ENCODE data around the gene MED12.

MED12 gene

DNA sequence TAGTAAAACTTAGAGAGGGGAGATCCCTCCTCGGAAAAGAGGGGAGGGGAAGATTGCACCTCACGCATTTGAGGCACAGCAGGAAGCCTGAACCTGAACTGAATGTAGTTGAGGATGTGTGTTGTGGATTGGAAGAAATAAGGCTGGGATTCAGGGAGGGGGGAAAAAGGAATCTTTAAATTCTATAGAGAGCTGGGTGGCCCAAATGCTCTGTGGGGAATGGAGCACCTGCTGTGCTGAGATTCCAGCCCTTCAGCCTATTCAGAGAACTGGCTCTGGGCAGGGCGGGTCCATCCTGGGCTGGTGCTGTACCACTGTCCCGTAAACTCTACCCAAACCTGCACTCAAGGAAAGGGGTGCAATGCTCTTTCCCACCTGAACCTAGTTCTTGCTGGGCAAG, 18.7 kb upstream of the MED12 start:
- TF ChIP-seq, protein P1, sequence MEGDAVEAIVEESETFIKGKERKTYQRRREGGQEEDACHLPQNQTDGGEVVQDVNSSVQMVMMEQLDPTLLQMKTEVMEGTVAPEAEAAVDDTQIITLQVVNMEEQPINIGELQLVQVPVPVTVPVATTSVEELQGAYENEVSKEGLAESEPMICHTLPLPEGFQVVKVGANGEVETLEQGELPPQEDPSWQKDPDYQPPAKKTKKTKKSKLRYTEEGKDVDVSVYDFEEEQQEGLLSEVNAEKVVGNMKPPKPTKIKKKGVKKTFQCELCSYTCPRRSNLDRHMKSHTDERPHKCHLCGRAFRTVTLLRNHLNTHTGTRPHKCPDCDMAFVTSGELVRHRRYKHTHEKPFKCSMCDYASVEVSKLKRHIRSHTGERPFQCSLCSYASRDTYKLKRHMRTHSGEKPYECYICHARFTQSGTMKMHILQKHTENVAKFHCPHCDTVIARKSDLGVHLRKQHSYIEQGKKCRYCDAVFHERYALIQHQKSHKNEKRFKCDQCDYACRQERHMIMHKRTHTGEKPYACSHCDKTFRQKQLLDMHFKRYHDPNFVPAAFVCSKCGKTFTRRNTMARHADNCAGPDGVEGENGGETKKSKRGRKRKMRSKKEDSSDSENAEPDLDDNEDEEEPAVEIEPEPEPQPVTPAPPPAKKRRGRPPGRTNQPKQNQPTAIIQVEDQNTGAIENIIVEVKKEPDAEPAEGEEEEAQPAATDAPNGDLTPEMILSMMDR (IDR thresholded peaks at IDR 0.05; ENCODE audit: borderline replicate concordance, insufficient read depth, low read depth, low read length) = no peak
- no peak overlapping the region for H3K4me3 ChIP-seq (ENCODE audit: low read depth, low read length)

DNA sequence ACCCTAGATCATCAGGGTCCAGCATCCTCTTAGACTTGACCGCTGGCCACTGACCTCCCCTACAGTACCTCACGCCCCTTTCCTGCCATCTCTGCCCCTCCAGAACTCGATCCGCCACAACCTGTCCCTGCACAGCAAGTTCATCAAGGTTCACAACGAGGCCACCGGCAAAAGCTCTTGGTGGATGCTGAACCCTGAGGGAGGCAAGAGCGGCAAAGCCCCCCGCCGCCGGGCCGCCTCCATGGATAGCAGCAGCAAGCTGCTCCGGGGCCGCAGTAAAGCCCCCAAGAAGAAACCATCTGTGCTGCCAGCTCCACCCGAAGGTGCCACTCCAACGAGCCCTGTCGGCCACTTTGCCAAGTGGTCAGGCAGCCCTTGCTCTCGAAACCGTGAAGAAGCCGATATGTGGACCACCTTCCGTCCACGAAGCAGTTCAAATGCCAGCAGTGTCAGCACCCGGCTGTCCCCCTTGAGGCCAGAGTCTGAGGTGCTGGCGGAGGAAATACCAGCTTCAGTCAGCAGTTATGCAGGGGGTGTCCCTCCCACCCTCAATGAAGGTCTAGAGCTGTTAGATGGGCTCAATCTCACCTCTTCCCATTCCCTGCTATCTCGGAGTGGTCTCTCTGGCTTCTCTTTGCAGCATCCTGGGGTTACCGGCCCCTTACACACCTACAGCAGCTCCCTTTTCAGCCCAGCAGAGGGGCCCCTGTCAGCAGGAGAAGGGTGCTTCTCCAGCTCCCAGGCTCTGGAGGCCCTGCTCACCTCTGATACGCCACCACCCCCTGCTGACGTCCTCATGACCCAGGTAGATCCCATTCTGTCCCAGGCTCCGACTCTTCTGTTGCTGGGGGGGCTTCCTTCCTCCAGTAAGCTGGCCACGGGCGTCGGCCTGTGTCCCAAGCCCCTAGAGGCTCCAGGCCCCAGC, 17.6 kb upstream of the MED12 start:
- TF ChIP-seq, protein P1 (IDR thresholded peaks at IDR 0.05; ENCODE audit: borderline replicate concordance, insufficient read depth, low read depth, low read length) = no peak
- no peak overlapping the region for H3K4me3 ChIP-seq (ENCODE audit: low read depth, low read length)

DNA sequence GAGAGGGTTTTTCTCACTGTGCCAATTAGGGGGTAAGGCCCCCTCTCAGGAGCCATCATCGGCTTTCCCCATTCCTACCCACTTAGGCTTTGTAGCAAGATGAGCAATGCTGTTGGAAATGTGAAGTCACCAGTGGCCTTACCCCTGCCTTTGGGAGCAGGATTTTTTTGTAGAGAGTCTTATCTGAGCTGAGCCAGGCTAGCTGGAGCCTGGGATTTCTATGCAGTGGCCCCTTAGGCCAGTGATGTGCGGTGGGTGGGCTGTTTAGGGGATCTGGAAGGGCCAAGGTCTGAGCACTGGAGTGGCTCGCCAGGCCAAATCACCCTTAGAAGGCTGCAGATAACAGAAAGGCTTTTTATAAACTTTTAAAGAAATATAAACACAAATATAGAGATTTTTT, 16.1 kb upstream of the MED12 start:
- H3K4me3 ChIP-seq (ENCODE audit: low read depth, low read length) = no peak overlapping the region
- TF ChIP-seq, protein P1 (IDR thresholded peaks at IDR 0.05; ENCODE audit: borderline replicate concordance, insufficient read depth, low read depth, low read length) = no peak

DNA sequence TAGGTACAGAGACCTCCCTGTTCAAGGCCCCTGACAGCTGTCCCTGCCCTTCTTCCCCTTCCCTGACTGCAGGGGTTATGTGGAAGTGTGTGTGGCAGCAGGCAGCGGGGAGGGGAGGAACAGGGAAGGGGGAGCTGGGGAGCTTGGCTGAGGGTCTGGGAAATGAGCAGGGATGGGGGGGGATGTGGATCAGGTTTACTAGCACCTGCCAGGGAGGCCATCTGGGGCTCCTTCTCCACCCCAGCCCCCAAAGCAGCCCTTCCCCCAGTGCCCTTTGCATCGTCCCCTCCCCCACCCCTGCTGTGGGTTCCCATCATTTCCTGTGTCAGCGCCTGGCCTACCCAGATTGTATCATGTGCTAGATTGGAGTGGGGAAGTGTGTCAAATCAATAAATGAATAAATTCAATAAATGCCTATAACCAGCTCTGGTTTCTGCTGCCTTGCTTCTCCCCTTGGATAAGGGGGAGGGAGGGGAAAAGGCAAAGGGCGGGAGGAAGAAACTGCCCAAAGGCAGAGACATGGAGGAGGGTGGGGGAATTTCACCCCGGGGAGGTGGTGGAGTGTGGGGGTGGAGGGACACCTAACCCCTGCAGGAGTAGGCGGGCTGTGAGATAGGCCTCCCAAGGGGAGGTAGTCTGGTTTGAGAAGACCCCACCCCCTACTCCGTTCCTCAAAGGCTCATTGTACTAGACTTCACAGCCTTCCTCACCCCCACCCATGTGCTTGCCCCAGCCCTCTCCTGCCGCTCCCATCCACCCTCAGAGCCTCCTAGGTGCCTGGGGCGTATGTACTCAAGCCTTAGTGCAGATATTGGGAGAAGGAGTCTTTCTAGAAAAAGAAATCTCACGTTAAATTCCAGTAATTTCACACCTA, 15.0 kb upstream of the MED12 start:
- H3K4me3 ChIP-seq (ENCODE audit: low read depth, low read length) = no peak overlapping the region
- TF ChIP-seq, protein P1 (IDR thresholded peaks at IDR 0.05; ENCODE audit: borderline replicate concordance, insufficient read depth, low read depth, low read length) = no peak

DNA sequence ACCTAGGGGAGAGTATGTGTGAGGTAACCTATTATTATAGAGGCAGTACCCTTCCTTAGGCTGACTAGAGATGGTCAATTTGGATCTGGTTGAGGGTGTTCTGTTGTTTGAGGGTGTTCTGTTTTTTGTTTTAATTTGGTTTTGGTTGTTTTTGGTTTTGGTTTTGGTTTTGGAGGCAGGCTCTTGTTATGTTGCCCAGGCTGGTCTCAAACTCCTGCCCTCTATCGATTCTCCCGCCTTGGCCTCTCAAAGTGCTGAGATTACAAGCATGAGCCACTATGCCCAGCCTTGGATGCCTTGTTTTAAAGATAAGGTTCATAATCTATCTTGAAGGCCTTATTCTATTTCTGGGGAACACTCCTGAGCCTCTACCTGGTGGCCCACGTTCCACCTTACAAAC, 12.8 kb upstream of the MED12 start:
- H3K4me3 ChIP-seq (ENCODE audit: low read depth, low read length) = no peak overlapping the region
- TF ChIP-seq, protein P1 (IDR thresholded peaks at IDR 0.05; ENCODE audit: borderline replicate concordance, insufficient read depth, low read depth, low read length) = no peak

DNA sequence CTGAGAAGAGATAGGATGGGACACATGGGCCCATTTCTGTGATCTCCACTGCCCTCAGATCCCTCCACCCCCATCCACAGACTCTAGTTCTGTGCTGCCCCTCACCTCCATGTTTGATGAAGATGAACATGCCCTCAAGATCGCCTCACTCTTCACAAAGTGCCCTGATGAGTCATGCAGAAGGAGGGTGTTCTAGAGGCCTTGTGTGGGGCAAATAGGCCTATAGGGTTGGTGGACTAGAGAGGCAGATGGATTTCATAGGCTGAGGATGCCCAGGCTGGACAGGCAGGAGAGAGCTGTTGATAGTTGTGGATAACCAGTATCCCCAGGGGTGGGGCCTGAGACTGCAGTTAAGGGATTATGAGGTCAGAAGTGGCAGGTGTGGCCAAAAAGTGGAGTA, 12.0 kb upstream of the MED12 start, which contains the start of gene CXorf65:
Gene CXorf65 (minus strand): TSS at position 314 of the 400 bp plus-strand sequence. CDS start 184 bp downstream, at position 130.
- H3K4me3 ChIP-seq (ENCODE audit: low read depth, low read length) = no peak within 1 kb of the TSS
- TF ChIP-seq, protein P1 (IDR thresholded peaks at IDR 0.05; ENCODE audit: borderline replicate concordance, insufficient read depth, low read depth, low read length) = no peak
